SKM-1 treated with dmso at 0.1 percent for 144 hours (cell line): ENCODE data around the gene NSL1.
"Not testable (repeated sequence)": the region's sequence is repeated elsewhere in the genome, so short reads cannot be mapped to it uniquely, and the experiment has no call there.

ENCODE experiments used
- DNase-seq: peaks from one replicate; lab custom pipeline; 2025; ENCODE audit not compliant: unreplicated experiment; lab: John Stamatoyannopoulos, UW

Gene NSL1

DNA sequence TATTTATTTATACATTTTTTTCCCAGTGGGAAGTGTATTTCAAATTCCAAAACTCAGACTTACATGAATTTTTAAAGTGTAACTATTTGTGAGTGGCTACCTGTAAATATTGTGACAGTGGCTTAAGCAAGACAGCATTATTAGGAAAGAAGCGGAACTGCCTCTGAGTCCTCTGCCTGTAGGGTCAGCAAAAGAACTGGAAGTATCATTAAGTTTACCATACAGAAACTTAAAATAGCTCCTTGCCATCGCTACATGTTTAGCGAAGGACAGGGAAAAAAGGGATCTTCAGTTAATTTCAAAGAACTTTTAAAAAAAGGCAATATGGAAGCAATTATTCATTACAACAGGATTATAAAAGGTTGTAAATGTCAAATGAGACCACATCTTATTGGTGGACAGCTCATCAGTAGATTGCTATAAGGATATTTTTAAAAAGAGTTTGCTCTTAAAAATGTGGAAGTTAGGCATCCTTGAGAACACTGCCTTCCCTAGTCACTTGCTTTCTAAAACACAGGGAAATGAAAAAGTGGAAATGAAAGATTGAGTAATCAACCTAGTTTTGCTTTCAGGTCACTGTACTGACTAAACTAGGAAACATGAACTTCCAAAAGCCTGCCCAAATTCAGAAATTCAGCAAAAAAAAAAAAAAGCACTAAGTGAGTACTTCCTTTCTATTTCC is 39.2 kb downstream of the NSL1 start:
- peak; percentile 87 for DNase-seq

DNA sequence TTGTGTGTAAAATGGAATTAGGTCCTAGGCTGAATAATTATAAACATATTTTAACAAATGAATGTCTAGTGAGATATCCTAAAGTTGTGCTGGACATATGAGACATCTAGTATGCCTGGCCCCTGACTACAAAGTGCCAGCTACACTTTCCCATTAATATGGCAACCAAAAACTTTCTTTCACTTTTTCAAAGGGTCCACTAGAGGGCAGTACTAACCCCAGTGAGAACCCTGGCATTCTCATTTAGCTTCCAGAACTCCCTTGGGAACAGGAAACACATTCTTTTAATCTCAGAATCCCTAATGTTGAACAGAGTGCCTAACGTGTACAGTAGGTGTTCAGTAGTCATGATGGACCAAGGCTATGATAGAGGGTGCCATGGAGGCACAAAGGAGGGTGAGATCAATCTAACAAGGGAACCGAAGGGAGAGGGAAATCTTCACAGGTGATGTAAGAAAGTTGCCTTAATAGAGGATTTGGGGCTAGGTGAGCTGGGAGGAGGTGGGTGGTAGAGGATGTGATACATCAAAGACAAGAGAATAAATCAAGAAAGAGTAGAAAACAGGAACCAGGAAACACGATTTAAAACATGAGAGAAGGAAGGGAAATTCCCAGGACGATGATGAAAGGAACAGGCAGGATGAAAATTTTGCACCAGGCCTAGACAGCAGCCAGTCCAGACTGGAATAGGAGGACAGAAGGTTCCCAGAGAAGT is 41.6 kb downstream of the NSL1 start:
- DNase-seq, result peak; percentile 49

GRCh38 chr1:212746546-212746945 is 45.0 kb downstream of the NSL1 start:
- DNase-seq, result no peak

GRCh38 chr1:212745303-212745702 is 46.3 kb downstream of the NSL1 start:
- DNase-seq, result no peak

- DNase-seq, result no peak
Measured at GRCh38 chr1:212743901-212744475, 47.6 kb downstream of the NSL1 start.

DNA sequence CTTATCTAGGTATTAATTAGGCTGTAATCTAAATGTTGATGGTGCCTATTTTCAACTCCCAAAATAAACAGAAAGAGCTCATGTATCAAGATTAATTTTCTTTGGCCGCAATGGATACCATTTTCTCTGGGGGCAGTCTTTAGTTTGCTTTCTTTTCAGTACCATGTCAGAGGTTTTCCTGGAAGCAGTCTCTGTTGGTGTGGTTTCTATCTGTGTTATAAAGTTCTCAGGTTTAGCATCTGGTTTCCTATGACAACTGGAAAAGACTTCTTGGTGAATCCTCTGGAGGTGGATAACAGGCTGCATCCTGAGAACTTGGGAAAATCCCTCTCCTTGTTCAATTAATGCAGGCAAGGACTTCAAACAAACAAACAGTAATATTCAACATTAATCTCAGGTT is 53.2 kb downstream of the NSL1 start:
- no peak for DNase-seq

DNA sequence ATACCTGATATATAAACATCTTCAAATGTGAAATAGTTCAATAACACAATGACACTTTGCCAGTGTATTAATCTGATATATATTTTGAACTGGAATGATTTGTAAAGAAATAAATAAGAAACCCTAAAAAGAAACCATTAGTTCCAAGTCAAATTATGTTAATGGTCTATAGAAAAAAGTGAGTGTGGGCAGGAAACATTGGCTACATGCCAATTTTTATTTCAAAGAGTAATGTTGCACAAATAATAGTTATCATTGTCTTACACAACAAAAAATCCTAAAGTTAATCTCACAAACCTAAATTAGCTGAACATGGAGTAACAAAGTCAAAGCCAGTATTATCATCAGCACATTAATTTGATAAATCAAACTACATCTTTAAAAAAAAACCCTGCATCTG is 54.0 kb downstream of the NSL1 start:
- no peak for DNase-seq

DNA sequence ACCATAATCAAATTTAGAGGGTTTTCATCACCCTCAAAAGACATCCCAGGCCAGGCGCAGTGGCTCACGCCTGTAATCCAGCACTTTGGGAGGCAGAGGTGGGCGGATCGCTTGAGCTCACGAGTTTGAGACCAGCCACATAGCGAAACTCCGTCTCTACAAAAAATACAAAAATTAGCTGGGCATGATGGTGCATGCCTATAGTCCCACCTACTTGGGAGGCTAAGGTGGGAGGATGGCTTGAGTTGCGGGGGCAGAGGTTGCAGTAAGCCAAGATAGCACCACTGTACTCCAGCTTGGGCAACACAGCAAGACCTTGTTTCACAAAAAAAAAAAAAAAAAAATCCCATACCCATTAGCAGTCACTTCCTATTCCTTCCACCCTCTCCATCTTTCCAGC is 58.5 kb downstream of the NSL1 start:
- no peak for DNase-seq

- DNase-seq, result no peak
Measured at GRCh38 chr1:212731630-212732029, 59.9 kb downstream of the NSL1 start.

- no peak for DNase-seq
Measured at GRCh38 chr1:212728606-212729005, 63.0 kb downstream of the NSL1 start.

- DNase-seq, result no peak
Measured at GRCh38 chr1:212727386-212728181, 64.0 kb downstream of the NSL1 start.

- not testable (repeated sequence) for DNase-seq
Measured at GRCh38 chr1:212724679-212725078, 66.9 kb downstream of the NSL1 start.

DNA sequence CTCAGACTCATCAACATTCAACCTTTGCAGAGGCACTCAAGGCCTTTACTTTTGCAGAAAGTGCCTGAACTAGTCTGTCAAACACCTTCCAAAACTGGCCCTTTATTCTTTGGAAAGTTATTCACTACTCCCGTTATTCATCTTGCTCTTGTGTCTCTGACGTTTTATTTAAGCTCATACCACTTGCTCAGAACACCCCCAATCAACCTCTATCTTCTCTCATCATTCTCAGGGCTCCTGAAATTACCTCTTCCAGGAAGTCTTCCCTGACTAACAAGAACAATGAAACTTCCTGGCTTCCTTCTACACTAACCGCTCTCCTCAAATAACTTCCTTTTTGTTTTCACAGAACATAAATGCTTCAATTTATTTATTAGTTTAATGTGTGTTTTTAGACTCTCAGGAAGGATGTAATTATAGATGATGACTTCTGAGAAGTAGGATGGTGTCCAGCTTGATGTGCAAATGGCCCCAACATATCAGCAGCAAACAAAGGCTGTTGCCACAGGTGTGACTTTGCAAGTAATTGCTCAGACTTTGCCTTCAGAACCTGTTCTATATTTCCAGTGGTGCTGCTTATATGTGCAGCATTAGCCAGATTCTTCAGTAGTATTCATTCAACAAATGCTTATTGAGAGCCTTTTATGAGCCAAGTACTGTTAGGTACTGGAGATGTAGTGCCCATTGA is 69.2 kb downstream of the NSL1 start:
- DNase-seq, result no peak

DNA sequence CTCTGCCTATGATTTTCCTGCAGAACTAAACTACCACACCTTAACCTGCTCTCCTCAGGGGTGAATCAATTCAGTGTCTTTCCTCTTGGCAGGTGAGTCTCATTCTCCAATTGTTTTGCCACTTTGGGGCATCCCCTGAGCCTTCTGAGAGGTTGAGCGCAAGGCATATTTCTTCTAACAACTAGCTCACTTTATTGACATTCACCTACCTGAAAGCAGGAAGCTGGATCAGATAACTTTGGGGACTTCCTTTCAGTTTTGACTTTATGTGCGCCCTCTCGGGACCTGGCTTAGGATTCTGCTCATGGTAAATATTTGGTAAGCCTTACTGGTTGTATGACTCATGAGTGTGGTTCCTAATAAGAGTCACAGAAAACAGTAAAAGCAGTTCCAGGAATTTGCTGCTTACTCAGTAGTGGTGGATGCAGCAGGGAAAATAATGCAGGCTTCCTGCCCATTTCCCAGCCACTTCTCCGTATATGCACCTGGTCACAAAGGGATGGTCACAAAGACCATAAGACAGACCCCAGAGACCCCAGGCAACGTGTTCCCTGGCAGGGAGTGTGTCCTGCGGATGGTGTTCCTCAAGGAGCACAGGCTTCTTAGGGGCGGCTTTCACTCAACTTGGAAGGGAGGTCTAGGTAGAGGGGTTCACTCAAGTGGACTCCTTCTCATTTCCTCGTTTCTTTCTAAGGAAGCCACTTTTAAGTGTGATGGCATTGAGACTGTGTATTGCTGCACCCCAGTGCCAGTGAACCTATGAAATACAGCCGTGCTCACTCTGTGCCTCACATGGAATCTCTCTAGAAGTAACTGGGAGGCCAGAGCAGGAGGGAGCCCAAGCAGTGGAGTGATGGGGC is 70.0 kb downstream of the NSL1 start:
- DNase-seq, result no peak

DNA sequence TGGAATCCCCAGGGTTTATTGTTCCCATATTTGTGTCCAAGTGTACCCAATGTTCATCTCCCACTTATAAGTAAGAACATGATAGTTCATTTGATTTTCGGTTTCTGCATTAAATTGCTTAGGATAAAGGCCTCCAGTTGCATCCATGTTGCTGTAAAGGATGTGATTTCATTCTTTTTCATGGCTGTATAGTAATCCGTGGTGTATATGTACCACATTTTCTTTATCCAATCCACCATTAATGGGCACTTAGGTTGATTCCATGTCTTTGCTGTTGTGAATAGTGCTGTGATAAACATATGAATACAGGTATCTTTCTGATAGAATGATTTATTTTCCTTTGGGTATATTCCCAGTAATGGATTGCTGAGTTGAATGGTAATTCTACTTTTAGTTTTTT is 71.9 kb downstream of the NSL1 start:
- DNase-seq, result no peak

DNA sequence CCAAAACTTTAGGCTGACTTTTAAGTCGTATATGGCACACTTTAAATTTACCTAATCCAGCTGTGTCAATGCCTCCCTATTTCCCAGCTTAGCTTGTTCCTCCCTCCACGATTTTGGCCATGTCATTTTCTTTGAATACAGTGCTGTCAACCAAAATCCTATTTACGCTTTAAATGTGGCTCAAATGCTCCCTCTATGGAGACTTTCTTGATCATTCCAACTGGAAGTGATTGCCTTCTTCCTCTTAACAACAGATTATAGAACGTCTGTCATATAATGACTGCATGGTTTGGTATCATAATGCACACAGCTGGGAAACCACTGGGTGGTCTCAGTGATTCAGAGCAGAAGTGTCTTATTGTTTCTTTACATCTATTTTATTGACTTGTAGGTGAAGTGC is 73.1 kb downstream of the NSL1 start:
- DNase-seq, result no peak

GRCh38 chr1:212716161-212716560 is 75.4 kb downstream of the NSL1 start:
- DNase-seq, result no peak

DNA sequence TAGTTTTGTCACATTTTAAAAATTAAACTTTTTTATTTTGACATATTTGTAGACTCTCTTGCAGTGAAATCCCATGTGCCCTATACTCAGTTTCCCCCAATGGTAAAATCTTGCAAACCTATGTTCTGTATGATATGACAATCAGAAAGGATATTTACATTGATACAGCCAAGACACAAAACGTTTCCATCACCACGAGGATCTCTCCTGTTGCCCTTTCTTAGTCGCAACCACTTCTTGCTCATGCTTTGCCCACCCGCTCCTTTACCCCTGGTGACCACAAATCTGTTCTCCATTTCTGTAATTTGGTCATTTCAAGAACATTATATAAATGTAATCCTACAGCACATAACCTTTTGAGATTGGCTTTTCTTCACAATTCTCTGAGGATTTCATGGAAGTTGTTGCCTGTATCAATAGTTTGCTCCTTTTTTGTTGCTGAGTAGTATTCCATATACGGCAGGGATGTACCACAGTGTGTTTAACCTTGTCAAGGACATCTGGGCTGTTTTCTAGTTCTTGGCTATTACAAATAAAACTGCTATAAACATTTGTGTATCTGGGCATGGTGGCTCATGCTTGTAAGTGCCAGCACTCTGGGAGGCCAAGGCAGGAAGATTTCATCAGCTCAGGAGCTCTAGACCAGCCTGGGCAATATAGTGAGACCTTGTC is 78.0 kb downstream of the NSL1 start:
- no peak for DNase-seq

GRCh38 chr1:212712451-212713303 is 78.9 kb downstream of the NSL1 start:
- no peak for DNase-seq
